ENCODE data around the gene ALAD. TPM values are rescaled to one million over a fixed set of nuclear protein-coding genes. Genes with fewer than 3 reads are reported as not detected.
A peak's percentile ranks its signal among the peaks of the same experiment; 100 is the strongest.

ALAD gene
- total and polyA plus RNA-seq, 2 of the 13 experiments (the other 11 are each of a cell fraction or from before 2014, with no cell fraction given): 21.8 to 30.1 TPM

DNA sequence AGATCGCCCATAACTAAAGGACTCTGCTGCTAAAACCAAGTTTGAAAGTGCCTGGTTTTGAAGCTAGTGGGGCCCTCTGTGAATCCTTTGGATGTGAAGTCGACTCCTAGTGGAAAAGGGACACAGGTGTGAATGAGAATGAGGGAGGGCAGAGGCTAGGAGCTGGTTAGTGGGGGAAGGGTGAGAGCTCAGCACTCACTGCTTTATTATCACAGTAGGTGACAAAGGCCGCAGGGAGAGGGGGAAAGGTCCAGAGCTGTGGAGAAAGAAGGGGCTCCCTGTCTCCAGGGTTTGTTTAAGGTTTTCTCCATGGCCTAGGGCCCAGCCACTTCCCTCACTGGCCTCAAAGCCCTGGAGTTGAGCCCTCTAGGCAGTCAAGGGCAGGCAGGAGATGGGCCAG lies 27.8 kb downstream of the ALAD start (continued):
- TF ChIP-seq, protein P1, sequence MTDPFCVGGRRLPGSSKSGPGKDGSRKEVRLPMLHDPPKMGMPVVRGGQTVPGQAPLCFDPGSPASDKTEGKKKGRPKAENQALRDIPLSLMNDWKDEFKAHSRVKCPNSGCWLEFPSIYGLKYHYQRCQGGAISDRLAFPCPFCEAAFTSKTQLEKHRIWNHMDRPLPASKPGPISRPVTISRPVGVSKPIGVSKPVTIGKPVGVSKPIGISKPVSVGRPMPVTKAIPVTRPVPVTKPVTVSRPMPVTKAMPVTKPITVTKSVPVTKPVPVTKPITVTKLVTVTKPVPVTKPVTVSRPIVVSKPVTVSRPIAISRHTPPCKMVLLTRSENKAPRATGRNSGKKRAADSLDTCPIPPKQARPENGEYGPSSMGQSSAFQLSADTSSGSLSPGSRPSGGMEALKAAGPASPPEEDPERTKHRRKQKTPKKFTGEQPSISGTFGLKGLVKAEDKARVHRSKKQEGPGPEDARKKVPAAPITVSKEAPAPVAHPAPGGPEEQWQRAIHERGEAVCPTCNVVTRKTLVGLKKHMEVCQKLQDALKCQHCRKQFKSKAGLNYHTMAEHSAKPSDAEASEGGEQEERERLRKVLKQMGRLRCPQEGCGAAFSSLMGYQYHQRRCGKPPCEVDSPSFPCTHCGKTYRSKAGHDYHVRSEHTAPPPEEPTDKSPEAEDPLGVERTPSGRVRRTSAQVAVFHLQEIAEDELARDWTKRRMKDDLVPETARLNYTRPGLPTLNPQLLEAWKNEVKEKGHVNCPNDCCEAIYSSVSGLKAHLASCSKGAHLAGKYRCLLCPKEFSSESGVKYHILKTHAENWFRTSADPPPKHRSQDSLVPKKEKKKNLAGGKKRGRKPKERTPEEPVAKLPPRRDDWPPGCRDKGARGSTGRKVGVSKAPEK (CRISPR knock-in tag; IDR thresholded peaks at IDR 0.05; ENCODE audit: borderline replicate concordance): no peak
- TF ChIP-seq RARA (CRISPR knock-in tag; IDR thresholded peaks at IDR 0.05) (0 out of 2 replicates have a peak, but pooled peaks have one; percentile 13), ZNF562 (CRISPR knock-in tag; IDR thresholded peaks at IDR 0.05; ENCODE audit: borderline replicate concordance) (no peak), SMYD3 (CRISPR knock-in tag; IDR thresholded peaks at IDR 0.05) (no peak), SETDB1 (CRISPR knock-in tag; IDR thresholded peaks at IDR 0.05; ENCODE audit: borderline replicate concordance) (no peak), PHF8 (CRISPR knock-in tag; IDR thresholded peaks at IDR 0.05) (no peak)
- TF ChIP-seq, protein P2, sequence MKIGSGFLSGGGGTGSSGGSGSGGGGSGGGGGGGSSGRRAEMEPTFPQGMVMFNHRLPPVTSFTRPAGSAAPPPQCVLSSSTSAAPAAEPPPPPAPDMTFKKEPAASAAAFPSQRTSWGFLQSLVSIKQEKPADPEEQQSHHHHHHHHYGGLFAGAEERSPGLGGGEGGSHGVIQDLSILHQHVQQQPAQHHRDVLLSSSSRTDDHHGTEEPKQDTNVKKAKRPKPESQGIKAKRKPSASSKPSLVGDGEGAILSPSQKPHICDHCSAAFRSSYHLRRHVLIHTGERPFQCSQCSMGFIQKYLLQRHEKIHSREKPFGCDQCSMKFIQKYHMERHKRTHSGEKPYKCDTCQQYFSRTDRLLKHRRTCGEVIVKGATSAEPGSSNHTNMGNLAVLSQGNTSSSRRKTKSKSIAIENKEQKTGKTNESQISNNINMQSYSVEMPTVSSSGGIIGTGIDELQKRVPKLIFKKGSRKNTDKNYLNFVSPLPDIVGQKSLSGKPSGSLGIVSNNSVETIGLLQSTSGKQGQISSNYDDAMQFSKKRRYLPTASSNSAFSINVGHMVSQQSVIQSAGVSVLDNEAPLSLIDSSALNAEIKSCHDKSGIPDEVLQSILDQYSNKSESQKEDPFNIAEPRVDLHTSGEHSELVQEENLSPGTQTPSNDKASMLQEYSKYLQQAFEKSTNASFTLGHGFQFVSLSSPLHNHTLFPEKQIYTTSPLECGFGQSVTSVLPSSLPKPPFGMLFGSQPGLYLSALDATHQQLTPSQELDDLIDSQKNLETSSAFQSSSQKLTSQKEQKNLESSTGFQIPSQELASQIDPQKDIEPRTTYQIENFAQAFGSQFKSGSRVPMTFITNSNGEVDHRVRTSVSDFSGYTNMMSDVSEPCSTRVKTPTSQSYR (CRISPR knock-in tag; IDR thresholded peaks at IDR 0.05; ENCODE audit: borderline replicate concordance): peak; percentile 38; the same call in 1 of the 2 replicates
- TF ChIP-seq, protein P3, sequence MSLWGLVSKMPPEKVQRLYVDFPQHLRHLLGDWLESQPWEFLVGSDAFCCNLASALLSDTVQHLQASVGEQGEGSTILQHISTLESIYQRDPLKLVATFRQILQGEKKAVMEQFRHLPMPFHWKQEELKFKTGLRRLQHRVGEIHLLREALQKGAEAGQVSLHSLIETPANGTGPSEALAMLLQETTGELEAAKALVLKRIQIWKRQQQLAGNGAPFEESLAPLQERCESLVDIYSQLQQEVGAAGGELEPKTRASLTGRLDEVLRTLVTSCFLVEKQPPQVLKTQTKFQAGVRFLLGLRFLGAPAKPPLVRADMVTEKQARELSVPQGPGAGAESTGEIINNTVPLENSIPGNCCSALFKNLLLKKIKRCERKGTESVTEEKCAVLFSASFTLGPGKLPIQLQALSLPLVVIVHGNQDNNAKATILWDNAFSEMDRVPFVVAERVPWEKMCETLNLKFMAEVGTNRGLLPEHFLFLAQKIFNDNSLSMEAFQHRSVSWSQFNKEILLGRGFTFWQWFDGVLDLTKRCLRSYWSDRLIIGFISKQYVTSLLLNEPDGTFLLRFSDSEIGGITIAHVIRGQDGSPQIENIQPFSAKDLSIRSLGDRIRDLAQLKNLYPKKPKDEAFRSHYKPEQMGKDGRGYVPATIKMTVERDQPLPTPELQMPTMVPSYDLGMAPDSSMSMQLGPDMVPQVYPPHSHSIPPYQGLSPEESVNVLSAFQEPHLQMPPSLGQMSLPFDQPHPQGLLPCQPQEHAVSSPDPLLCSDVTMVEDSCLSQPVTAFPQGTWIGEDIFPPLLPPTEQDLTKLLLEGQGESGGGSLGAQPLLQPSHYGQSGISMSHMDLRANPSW (CRISPR knock-in tag; IDR thresholded peaks at IDR 0.05; ENCODE audit: borderline replicate concordance): no peak
- TF ChIP-seq, protein P4, sequence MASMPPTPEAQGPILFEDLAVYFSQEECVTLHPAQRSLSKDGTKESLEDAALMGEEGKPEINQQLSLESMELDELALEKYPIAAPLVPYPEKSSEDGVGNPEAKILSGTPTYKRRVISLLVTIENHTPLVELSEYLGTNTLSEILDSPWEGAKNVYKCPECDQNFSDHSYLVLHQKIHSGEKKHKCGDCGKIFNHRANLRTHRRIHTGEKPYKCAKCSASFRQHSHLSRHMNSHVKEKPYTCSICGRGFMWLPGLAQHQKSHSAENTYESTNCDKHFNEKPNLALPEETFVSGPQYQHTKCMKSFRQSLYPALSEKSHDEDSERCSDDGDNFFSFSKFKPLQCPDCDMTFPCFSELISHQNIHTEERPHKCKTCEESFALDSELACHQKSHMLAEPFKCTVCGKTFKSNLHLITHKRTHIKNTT (CRISPR knock-in tag; IDR thresholded peaks at IDR 0.05): no peak

Measured in HepG2 (cell line).